PC-9 (cell line): ENCODE data around the gene DDX39A. TPM values are rescaled to one million over a fixed set of nuclear protein-coding genes. Genes with fewer than 3 reads are reported as not detected.

Experiments used
- BruUV-seq: library from RNA; stranded (reverse); fragments of 400-500 nt; replicated peaks from 2 replicates; lab custom pipeline; 2021; lab: Mats Ljungman, UMichigan
- CTCF ChIA-PET: fragments of 300-600 bp; sonication (Branson Sonifier 250); formaldehyde crosslinking; loops from one replicate; lab custom pipeline; 2022; ENCODE audit warnings: antibody characterized with exemption; lab: Charles Lee
- POLR2A ChIA-PET: fragments of 300-600 bp; sonication (Branson Sonifier 250); formaldehyde crosslinking; loops from one replicate; lab custom pipeline; 2022; ENCODE audit warnings: antibody characterized with exemption; ENCODE audit not compliant: unreplicated experiment; lab: Charles Lee
- DNase-seq, 2 experiments: peaks; one replicate each; pipeline versions ENCODE4 v3.0.0 to v3.0.0-alpha.2; 2015 to 2022; ENCODE audit warnings: mixed read lengths in 1 of 2
- H2AFZ ChIP-seq: fragments of 200-600 bp; sonication (generic); 2 replicates; pipeline ENCODE4 v1.8.1; 2017; ENCODE audit warnings: antibody characterized with exemption
- H3F3A ChIP-seq: fragments of 200-600 bp; sonication (generic); 2 replicates; pipeline ENCODE4 v1.8.1; 2017; ENCODE audit warnings: antibody characterized with exemption, mild to moderate bottlenecking, low read depth; ENCODE audit not compliant: insufficient read depth
- H3K27ac ChIP-seq: fragments of 200-600 bp; sonication (generic); 2 replicates; pipeline ENCODE4 v1.6.1; 2016; ENCODE audit warnings: mixed run types
- H3K27me3 ChIP-seq: fragments of 200-600 bp; sonication (generic); 2 replicates; pipeline ENCODE4 v1.6.1; 2016; ENCODE audit warnings: low read depth, mixed run types; ENCODE audit not compliant: insufficient read depth
- H3K36me3 ChIP-seq: fragments of 200-600 bp; sonication (generic); 2 replicates; pipeline ENCODE4 v1.6.1; 2016; ENCODE audit warnings: low read depth, mixed run types
- H3K4me1 ChIP-seq: fragments of 200-600 bp; sonication (generic); replicated peaks from 2 replicates; pipeline ENCODE4 v1.6.1; 2016; ENCODE audit warnings: mixed run types; ENCODE audit not compliant: insufficient read depth
- H3K4me2 ChIP-seq: fragments of 200-600 bp; sonication (generic); 2 replicates; pipeline ENCODE4 v1.6.1; 2017; ENCODE audit warnings: mixed run types
- H3K4me3 ChIP-seq: fragments of 200-600 bp; sonication (generic); 2 replicates; pipeline ENCODE4 v1.6.1; 2016; ENCODE audit warnings: mixed run types
- H3K79me2 ChIP-seq: fragments of 200-600 bp; sonication (generic); 2 replicates; pipeline ENCODE4 v1.6.1; 2017; ENCODE audit warnings: low read depth, mixed run types
- H3K9me2 ChIP-seq: fragments of 200-600 bp; sonication (generic); 2 replicates; pipeline ENCODE4 v1.8.1; 2017; ENCODE audit warnings: mild to moderate bottlenecking; ENCODE audit not compliant: insufficient read depth
- H3K9me3 ChIP-seq: fragments of 200-600 bp; sonication (generic); 2 replicates; pipeline ENCODE4 v1.8.1; 2016; ENCODE audit warnings: low read depth; ENCODE audit not compliant: insufficient read depth
- H4K20me1 ChIP-seq: fragments of 200-600 bp; sonication (generic); 2 replicates; pipeline ENCODE4 v1.8.1; 2017; ENCODE audit not compliant: insufficient read depth
- CTCF ChIP-seq: fragments of 200-600 bp; sonication (generic); conservative IDR thresholded peaks from 2 replicates; pipeline ENCODE4 v1.6.1; 2017; ENCODE audit warnings: mixed run types, antibody characterized with exemption, mild to moderate bottlenecking, moderate library complexity
- EZH2 ChIP-seq: fragments of 200-600 bp; sonication (generic); IDR thresholded peaks from 2 replicates; pipeline ENCODE4 v1.8.0; 2017; ENCODE audit warnings: antibody characterized with exemption, low read depth
- intact Hi-C: fragments of 100-400 bp; cut with micrococcal nuclease; formaldehyde crosslinking; loops from one replicate; pipeline ENCODE4 v1.10.0; 2022; ENCODE audit not compliant: unreplicated experiment
- total RNA-seq: library from RNA; stranded (reverse); gene quantifications from 2 replicates; pipeline ENCODE4 v1.2.3, GENCODE V29; 2021

DDX39A gene
- total RNA-seq, 1 experiment from 2014 or later, result 67.4 TPM

DNA sequence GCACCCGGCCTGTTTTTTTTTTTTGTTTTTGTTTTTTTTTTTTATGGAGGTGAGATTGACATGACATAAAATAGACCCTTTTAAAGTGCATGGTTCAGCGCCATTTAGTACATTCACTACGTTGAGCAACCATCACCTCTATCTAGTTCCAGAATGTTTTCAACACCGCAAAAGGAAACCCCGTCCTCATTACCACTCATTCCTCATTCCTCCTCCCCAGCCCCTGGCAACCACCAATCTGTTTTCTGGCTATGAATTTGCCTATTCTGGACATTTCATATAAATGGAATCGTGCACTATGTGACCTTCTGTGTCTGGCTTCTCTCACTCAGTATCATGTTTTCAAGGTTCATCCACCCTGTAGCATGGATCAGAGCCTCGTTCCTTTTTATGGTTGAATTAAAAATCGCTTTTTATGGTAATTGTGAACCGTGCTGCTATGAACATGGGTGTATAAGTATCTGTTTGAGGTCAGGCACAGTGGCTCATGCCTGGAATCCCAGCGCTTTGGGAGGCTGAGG is 47.8 kb downstream of the DDX39A start:
- Histone ChIP-seq H3K27ac (no peak overlapping the region), H3K36me3 (no peaks in the 10 kb centered on the region), H3K9me2 (no peaks in the 10 kb centered on the region), H3F3A (peaks cover 6% of the 10 kb centered on the region; the same call in 1 of the 2 replicates), H2AFZ (no peak overlapping the region), H4K20me1 (no peaks in the 10 kb centered on the region), H3K4me2 (no peak overlapping the region), H3K9me3 (no peaks in the 10 kb centered on the region), H3K4me1 (peaks cover 5% of the 10 kb centered on the region; the same call in 1 of the 2 replicates), H3K4me3 (no peak overlapping the region), H3K27me3 (no peaks in the 10 kb centered on the region), H3K79me2 (no peaks in the 10 kb centered on the region)
- CTCF ChIA-PET, result no interaction called here
- intact Hi-C loops, result no loop called here
- TF ChIP-seq EZH2 (no peak), CTCF (no peak)
- no peak for DNase-seq
- no TSS peak for BruUV-seq
- POLR2A ChIA-PET, result no interaction called here

DNA sequence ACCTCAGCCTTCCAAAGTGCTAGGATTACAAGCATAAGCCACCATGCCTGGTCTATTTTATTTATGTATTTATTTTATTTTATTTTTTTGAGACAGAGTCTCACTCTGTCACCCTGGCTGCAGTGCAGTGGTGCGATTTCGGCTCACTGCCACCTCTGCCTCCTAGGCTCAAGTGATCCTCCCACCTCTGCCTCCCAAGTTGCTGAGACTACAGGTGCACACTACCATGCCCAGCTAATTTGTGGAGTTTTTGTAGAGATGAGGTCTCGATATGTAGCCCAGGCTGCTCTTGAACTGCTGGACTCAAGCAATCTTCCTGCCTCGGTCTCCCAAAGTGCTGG is 48.2 kb downstream of the DDX39A start:
- TF ChIP-seq CTCF (no peak), EZH2 (no peak)
- H3K79me2 ChIP-seq, result no peaks in the 10 kb centered on the region
- no peaks in the 10 kb centered on the region for H3K27me3 ChIP-seq
- H3K36me3 ChIP-seq, result no peaks in the 10 kb centered on the region
- H4K20me1 ChIP-seq, result no peaks in the 10 kb centered on the region
- POLR2A ChIA-PET, result interaction anchor here (0.6 kb wide), 1 partner anchor 114 kb away, joined by 22 read pairs; no protein-coding TSS in a partner anchor
- H3K9me2 ChIP-seq, result no peaks in the 10 kb centered on the region
- H3K9me3 ChIP-seq, result no peaks in the 10 kb centered on the region
- CTCF ChIA-PET, result no interaction called here
- H3K4me3 ChIP-seq, result no peak overlapping the region
- H3F3A ChIP-seq, result peaks cover 11% of the 10 kb centered on the region; the same call in 1 of the 2 replicates
- H2AFZ ChIP-seq, result no peak overlapping the region
- no TSS peak for BruUV-seq
- H3K4me2 ChIP-seq, result no peak overlapping the region
- H3K4me1 ChIP-seq, result peaks cover 8% of the 10 kb centered on the region; the same call in 1 of the 2 replicates
- no peak overlapping the region for H3K27ac ChIP-seq
- intact Hi-C loops, result no loop called here
- no peak for DNase-seq

DNA sequence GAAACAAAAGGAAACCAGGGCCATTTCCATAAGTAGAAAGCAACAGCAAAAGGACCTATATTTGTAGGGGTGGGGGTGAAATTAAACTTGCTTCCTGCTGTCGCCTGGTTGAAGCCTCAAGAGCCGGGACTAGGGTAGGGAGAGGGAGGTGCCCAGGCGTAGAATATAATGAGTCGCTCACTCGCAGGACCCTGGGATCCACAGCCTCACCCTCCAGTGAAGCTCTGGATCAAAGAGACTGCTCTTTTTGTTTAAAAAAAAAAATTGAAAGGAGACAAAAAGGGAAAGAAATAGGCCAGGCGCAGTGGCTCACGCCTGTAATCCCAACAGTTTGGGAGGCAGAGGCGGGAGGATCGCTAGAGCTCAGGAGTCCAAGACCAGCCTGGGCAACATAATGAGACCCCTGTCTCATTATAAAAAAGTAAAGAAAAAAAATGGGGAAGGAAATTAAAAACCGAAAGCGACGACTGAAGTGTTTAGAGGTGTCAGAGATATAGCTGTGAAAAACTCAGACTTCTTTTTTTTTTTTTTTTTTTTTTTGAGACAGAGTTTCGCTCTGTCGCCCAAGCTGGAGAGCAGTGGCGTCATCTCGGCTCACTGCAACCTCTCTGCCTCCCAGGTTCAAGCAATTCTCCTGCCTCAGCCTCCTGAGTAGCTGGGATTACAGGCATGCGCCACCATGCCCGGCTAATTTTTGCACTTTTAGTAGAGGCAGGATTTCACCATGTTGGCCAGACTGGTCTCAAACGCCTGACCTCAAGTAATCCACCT is 48.8 kb downstream of the DDX39A start:
- ChIA-PET CTCF (no interaction called here), POLR2A (interaction anchor here (0.6 kb wide), 1 partner anchor 114 kb away, joined by 22 read pairs; no protein-coding TSS in a partner anchor)
- H3K27ac ChIP-seq, result no peak overlapping the region
- peaks cover 12% of the 10 kb centered on the region; the same call in 1 of the 2 replicates for H3F3A ChIP-seq
- H3K9me2 ChIP-seq, result no peaks in the 10 kb centered on the region
- TF ChIP-seq EZH2, result no peak
- no peak for TF ChIP-seq CTCF
- no peak overlapping the region for H3K4me2 ChIP-seq
- no peaks in the 10 kb centered on the region for H3K9me3 ChIP-seq
- no peaks in the 10 kb centered on the region for H3K27me3 ChIP-seq
- BruUV-seq, result no TSS peak
- no peak for DNase-seq
- H2AFZ ChIP-seq, result no peak overlapping the region
- H3K36me3 ChIP-seq, result no peaks in the 10 kb centered on the region
- peaks cover 8% of the 10 kb centered on the region; the same call in 1 of the 2 replicates for H3K4me1 ChIP-seq
- no peaks in the 10 kb centered on the region for H3K79me2 ChIP-seq
- no peaks in the 10 kb centered on the region for H4K20me1 ChIP-seq
- intact Hi-C loops, result no loop called here
- no peak overlapping the region for H3K4me3 ChIP-seq
